Measurements from ENCODE around the gene KLHDC7A.

Gene KLHDC7A

GRCh38 chr1:18447509-18448220 lies 33.1 kb upstream of the KLHDC7A start:
- H3K4me3 ChIP-seq (ENCODE audit: low read length, poor library complexity, severe bottlenecking): no peak overlapping the region
- no peaks in the 10 kb centered on the region for H3K9me2 ChIP-seq (replicated peaks; ENCODE audit: low read depth, low read length)
- no peaks in the 10 kb centered on the region for H3K9me3 ChIP-seq (ENCODE audit: insufficient read depth, low read depth, low read length)
- no peak overlapping the region for H3K9ac ChIP-seq (ENCODE audit: low read depth, low read length, poor library complexity, severe bottlenecking)
- no peaks in the 10 kb centered on the region for H3K79me2 ChIP-seq (ENCODE audit: insufficient read depth, low read length)
- H4K20me1 ChIP-seq (ENCODE audit: insufficient read depth, low read length, poor library complexity, severe bottlenecking): no peaks in the 10 kb centered on the region
- H3K4me2 ChIP-seq (ENCODE audit: low read depth, low read length, poor library complexity, severe bottlenecking): no peak overlapping the region
- TF ChIP-seq EZH2phosphoT487 (IDR thresholded peaks at IDR 0.05; ENCODE audit: borderline replicate concordance) (no peak), CTCF (conservative IDR thresholded peaks at IDR 0.05; ENCODE audit: low read length) (no peak)
- no peaks in the 10 kb centered on the region for H3K36me3 ChIP-seq (ENCODE audit: insufficient read depth, low read length)
- H3K4me1 ChIP-seq (ENCODE audit: insufficient read depth, low read length, poor library complexity, severe bottlenecking): no peaks in the 10 kb centered on the region
- no peaks in the 10 kb centered on the region for H3F3A ChIP-seq (ENCODE audit: low read depth)
- H2AFZ ChIP-seq (ENCODE audit: low read length): no peak overlapping the region
- H3K27me3 ChIP-seq (ENCODE audit: insufficient read depth, low read length, poor library complexity, severe bottlenecking): no peaks in the 10 kb centered on the region

- Histone ChIP-seq H3F3A (ENCODE audit: low read depth) (no peaks in the 10 kb centered on the region), H3K4me3 (ENCODE audit: low read length, poor library complexity, severe bottlenecking) (no peak overlapping the region), H3K9me2 (replicated peaks; ENCODE audit: low read depth, low read length) (no peaks in the 10 kb centered on the region), H3K79me2 (ENCODE audit: insufficient read depth, low read length) (no peaks in the 10 kb centered on the region), H3K9me3 (ENCODE audit: insufficient read depth, low read depth, low read length) (no peaks in the 10 kb centered on the region), H3K36me3 (ENCODE audit: insufficient read depth, low read length) (no peaks in the 10 kb centered on the region), H3K4me1 (ENCODE audit: insufficient read depth, low read length, poor library complexity, severe bottlenecking) (no peaks in the 10 kb centered on the region), H2AFZ (ENCODE audit: low read length) (no peak overlapping the region), H3K9ac (ENCODE audit: low read depth, low read length, poor library complexity, severe bottlenecking) (no peak overlapping the region), H4K20me1 (ENCODE audit: insufficient read depth, low read length, poor library complexity, severe bottlenecking) (no peaks in the 10 kb centered on the region), H3K27me3 (ENCODE audit: insufficient read depth, low read length, poor library complexity, severe bottlenecking) (no peaks in the 10 kb centered on the region), H3K4me2 (ENCODE audit: low read depth, low read length, poor library complexity, severe bottlenecking) (no peak overlapping the region)
- TF ChIP-seq CTCF (conservative IDR thresholded peaks at IDR 0.05; ENCODE audit: low read length): no peak
- no peak for TF ChIP-seq EZH2phosphoT487 (IDR thresholded peaks at IDR 0.05; ENCODE audit: borderline replicate concordance)
These were observed 31.8 kb upstream of the KLHDC7A start for GRCh38 chr1:18448889-18449288.

- Histone ChIP-seq H3K4me1 (ENCODE audit: insufficient read depth, low read length, poor library complexity, severe bottlenecking) (no peaks in the 10 kb centered on the region), H3K9me2 (replicated peaks; ENCODE audit: low read depth, low read length) (no peaks in the 10 kb centered on the region), H3K79me2 (ENCODE audit: insufficient read depth, low read length) (no peaks in the 10 kb centered on the region), H3K9me3 (ENCODE audit: insufficient read depth, low read depth, low read length) (no peaks in the 10 kb centered on the region), H3K27me3 (ENCODE audit: insufficient read depth, low read length, poor library complexity, severe bottlenecking) (no peaks in the 10 kb centered on the region), H3K9ac (ENCODE audit: low read depth, low read length, poor library complexity, severe bottlenecking) (no peak overlapping the region), H4K20me1 (ENCODE audit: insufficient read depth, low read length, poor library complexity, severe bottlenecking) (no peaks in the 10 kb centered on the region), H3K4me3 (ENCODE audit: low read length, poor library complexity, severe bottlenecking) (no peak overlapping the region), H3K4me2 (ENCODE audit: low read depth, low read length, poor library complexity, severe bottlenecking) (no peak overlapping the region), H3F3A (ENCODE audit: low read depth) (no peaks in the 10 kb centered on the region), H3K36me3 (ENCODE audit: insufficient read depth, low read length) (no peaks in the 10 kb centered on the region), H2AFZ (ENCODE audit: low read length) (no peak overlapping the region)
- TF ChIP-seq EZH2phosphoT487 (IDR thresholded peaks at IDR 0.05; ENCODE audit: borderline replicate concordance) (no peak), CTCF (conservative IDR thresholded peaks at IDR 0.05; ENCODE audit: low read length) (no peak)
These were observed 28.2 kb upstream of the KLHDC7A start for GRCh38 chr1:18452550-18452949.

All from Loucy (cell line).